ENCODE data around the gene UBE2H. TPM values are rescaled to one million over a fixed set of nuclear protein-coding genes. Genes with fewer than 3 reads are reported as not detected.

UBE2H gene
- total RNA-seq, 2 donors from 2014 or later: 53.2 to 60.9 TPM

DNA sequence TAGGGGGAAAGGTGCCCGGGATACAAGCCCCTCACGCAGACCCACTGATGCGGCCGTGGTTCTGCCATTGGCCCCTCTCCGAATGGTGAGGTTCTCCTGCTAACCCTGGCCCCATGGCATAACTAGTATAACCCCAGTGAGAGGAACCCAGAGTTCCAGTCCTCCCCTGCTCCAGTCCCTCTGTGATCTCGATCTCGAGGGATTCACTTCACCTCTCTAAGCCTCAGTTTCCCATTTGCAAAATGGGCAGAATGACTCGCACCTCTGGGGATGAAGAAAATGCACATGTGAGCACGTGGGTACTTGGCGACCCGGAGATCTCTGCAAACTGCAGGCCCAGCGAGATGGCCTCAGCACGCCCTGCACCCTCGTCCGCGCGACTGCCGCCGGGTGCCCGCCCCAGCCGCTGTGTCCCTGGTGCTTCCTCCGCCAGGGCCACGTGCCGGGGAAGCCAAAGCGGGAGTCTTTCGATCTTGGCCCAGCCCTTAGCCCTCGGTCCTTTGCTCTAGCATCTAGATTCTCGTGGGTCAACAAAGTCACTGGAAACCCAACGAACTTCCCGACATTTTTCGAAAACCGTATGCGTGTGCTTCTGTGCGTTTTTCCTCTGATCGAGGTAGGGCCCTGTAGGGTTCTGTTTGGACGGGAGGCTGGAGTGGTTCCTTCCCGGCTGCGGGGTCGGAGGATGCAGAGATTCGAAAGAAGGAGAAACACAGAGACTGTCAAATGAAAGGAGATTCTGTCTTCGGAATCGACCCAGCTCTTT lies 169.8 kb downstream of the UBE2H start:
- Mint-ChIP-seq H3K27me3 (ENCODE audit: low read depth) (peaks cover 73% of the 10 kb centered on the region), H3K4me3 (peak overlapping the region; percentile 67 to 92)

DNA sequence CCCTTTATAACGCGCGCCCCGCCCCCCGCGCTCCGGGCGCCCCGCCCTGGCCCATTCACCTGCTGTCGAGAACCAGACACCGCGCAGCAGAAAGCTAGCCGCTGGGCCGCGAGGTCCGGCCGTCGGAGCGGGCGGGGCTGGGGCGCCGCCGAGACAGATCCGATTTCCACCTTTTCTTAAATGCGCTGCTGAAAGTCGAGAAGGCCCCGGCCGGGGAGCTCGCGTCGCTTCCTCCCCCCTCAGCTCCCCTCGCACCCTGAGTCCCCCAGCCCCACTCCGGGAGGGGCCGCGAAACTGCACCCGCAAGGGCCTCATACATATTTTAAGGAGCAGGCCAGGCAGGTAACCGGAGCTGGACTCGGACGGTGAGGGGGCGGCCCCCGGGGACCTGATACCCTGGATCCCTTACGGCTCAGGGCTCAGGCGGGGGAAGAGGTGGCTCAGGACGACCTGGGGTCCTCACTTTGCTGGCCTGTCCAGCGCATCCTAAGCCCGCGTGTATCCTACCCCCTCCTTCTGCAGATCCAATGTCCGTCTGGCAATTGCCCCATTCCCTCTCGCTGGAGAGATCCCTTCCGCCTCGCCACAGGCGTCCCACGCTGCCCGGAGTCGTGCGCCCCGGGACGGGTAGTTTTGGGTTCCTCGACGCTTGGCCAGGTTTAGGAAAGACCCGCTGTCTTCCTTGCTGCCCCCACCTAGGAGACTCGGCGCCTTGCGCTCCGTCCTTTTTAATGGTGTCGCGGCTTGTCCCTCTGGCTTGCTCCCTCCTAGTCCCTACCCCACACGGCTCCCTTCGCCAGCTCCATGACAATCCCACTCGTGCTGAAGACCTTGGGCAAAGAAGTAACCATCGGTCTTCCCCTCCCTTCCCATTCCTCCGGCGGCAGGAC lies 170.6 kb downstream of the UBE2H start:
- ATAC-seq (replicated peaks in 1 of 2): no peak
- Mint-ChIP-seq H3K36me3 (ENCODE audit: insufficient read depth in 2 of 2) (peaks cover 0 to 3% of the 10 kb centered on the region in 2 donors), H3K27ac (no peak overlapping the region)

More for the DNA sequence above, 169.8 kb downstream of the UBE2H start:
- no peaks in the 10 kb centered on the region for H3K9me3 Mint-ChIP-seq
- peak in 1 of 2 donors; percentile 23 for DNase-seq
- ATAC-seq (replicated peaks in 1 of 2): no peak
- peaks cover 54% of the 10 kb centered on the region for H3K4me1 Mint-ChIP-seq (ENCODE audit: low read depth)
- H3K36me3 Mint-ChIP-seq (ENCODE audit: insufficient read depth in 2 of 2): peaks cover 0 to 3% of the 10 kb centered on the region in 2 donors
- H3K27ac Mint-ChIP-seq: no peak overlapping the region

DNA sequence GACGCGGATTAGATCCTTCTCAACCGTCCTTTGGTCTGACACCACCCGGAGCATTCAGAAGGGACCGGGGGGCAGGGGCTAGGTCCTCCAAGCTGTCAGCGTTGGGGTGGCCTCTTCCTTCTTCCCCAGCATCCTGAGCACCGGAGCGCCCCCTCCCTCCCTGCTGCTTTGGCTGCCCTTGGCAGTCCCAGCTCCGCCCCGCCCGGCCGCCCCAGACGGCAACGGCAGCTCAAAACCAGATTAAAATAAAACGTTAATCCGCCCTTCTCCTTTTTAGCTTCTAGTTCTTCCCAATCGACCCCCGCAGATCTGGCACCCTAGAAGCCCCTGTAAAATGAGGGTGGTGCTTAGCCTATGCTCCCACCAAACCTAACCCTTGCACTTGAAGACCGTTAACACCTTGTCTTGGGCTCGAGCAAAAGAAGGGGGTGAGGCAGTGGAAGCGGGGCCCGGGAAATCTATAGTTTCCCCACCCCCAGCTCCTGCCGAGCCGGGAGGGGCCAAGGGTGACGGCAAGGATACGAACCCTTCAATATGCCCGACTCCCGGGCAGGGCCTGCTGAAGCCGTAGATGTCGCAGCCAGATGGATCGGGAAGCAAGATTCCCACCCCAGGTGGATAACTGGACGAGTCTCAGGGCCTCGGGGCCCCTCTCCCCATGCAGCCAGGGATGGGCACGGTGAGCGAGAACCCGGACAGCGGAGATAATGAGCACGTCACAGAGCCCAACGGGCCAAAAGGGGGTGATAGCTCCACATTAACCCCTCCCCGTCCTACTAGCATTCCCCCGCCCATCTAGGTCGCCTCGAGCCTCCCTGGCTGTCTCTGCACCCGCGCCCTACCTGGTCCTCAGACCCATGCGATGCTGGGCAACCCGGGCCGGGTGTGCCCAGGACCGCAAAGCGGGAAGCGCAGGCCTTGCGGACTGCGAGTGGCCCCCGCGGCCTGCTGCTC lies 171.5 kb downstream of the UBE2H start:
- Mint-ChIP-seq H3K27ac (peak overlapping the region; percentile 5), H3K4me1 (ENCODE audit: low read depth) (peaks cover 50% of the 10 kb centered on the region)

More for the DNA sequence above, 170.6 kb downstream of the UBE2H start:
- H3K4me1 Mint-ChIP-seq (ENCODE audit: low read depth): peaks cover 54% of the 10 kb centered on the region
- H3K27me3 Mint-ChIP-seq (ENCODE audit: low read depth): peaks cover 74% of the 10 kb centered on the region
- H3K4me3 Mint-ChIP-seq: peak overlapping the region; percentile 87 to 92
- peak in 1 of 2 donors; percentile 22 for DNase-seq
- H3K9me3 Mint-ChIP-seq: no peaks in the 10 kb centered on the region

More for the DNA sequence above, 171.5 kb downstream of the UBE2H start:
- DNase-seq (peak; percentile 47 to 54), ATAC-seq (replicated peaks in 1 of 2) (no peak)
- H3K4me3 Mint-ChIP-seq: peak overlapping the region; percentile 87 to 92
- no peaks in the 10 kb centered on the region for H3K9me3 Mint-ChIP-seq
- H3K27me3 Mint-ChIP-seq (ENCODE audit: low read depth): peaks cover 65% of the 10 kb centered on the region
- H3K36me3 Mint-ChIP-seq (ENCODE audit: insufficient read depth in 2 of 2): no peaks in the 10 kb centered on the region

Other genes starting within 250 kb of the UBE2H start
- gene ZC3HC1, start 98.4 kb upstream of the UBE2H start, total RNA-seq: 10 to 100 TPM; 19.8 to 28.4 TPM
- gene KLHDC10, start 117.6 kb upstream of the UBE2H start, total RNA-seq: 10 to 100 TPM; 21.7 to 23.1 TPM

All from activated T-cell treated with anti-CD3 and anti-CD28 coated beads, Interleukin-2, amount 50 U/mL, for 72 hours (primary cell).